HK-2 (cell line): ENCODE data around the gene SPO11.

Source experiments
- DNase-seq: peaks from one replicate; pipeline ENCODE4 v3.0.0-alpha.2; 2018; ENCODE audit not compliant: unreplicated experiment

The SPO11 gene

DNA sequence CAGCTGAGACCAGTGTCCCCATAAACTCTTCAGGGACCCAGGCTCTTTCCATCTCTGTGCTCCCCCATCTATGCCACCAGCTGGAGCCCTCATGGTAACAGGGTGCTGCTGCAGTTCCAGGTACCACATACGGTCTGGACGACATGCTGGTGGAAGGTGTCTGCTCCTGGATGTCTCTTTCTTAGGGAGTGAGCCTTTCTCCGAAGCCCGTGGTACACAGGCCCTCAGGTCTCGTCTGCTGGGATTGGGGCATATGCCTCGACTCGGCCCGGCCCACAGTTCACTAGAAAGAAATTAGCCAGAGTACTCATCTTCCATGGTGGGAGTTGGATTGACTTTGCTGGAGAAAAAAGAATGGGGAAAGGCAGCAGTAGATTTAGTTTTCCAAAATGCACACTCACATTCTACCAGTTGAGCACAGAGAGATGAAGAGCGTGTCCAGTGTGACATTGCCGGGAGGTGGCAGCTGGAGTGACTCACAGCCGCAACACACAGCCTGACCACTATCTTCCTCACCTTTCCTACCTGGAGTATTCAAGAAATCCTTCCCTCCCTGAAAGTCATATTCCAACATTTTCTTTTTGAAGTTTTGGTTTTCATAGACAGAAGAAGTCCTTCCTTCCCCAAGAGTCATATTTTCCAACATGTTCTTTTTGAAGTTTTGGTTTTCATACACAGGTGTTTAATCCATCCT, 18.6 kb upstream of the SPO11 start:
- no peak for DNase-seq

DNA sequence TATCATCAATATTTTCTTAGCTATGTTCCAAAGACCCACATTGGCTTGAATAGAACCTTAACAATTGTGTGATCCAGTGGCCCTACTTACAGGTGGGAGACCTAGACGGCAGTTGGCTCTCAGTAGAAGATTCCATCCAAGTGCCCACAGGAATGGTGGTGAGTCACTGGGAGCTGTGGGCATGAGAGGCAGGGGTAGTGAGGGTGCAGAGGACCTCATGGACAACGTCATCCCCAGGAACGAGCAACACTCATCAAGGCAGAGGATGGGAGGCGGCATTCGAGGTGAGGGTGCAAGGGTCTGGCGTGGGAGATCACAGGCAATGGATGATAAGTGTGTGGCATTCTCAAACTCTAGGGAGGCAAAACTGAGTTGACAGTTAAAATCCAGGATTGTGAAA, 17.5 kb upstream of the SPO11 start:
- DNase-seq, result no peak

DNA sequence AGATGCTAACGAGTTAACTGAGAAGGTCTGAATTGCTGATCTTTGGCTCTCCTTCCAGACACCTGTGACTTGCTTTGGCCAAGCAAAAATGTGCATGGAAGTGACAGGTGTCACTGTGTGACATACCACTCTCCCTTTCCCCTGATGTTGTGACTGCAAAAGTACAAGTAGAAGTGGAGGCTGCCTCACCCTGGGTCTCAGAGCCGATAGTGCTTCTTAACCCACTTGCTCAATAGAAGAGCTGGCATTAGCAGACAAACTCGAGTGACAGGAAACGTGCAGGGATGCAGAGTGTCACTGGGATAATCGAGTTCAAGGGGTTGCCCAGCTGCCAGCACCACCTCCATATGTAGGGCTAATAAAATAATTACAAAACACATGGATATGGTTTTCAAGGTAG, 16.4 kb upstream of the SPO11 start:
- no peak for DNase-seq

DNA sequence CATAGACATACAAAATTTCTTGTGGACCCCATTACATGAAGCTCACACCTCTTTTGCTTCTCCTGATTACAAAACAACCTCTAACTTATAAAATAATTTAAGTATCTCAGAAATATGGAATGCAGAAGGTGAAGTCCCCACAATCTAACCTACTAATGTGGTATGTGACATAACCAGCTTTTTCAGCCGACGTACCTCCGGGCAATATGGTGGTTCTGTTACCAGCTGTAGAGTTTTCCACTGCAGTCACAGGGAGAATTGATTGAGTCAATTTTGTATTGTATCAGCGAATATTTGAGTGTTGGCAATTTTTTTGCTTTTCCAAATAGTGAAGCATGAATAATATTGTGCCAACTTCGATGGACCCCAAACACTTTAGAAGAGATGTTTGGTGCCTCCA, 15.7 kb upstream of the SPO11 start:
- DNase-seq, result no peak

DNA sequence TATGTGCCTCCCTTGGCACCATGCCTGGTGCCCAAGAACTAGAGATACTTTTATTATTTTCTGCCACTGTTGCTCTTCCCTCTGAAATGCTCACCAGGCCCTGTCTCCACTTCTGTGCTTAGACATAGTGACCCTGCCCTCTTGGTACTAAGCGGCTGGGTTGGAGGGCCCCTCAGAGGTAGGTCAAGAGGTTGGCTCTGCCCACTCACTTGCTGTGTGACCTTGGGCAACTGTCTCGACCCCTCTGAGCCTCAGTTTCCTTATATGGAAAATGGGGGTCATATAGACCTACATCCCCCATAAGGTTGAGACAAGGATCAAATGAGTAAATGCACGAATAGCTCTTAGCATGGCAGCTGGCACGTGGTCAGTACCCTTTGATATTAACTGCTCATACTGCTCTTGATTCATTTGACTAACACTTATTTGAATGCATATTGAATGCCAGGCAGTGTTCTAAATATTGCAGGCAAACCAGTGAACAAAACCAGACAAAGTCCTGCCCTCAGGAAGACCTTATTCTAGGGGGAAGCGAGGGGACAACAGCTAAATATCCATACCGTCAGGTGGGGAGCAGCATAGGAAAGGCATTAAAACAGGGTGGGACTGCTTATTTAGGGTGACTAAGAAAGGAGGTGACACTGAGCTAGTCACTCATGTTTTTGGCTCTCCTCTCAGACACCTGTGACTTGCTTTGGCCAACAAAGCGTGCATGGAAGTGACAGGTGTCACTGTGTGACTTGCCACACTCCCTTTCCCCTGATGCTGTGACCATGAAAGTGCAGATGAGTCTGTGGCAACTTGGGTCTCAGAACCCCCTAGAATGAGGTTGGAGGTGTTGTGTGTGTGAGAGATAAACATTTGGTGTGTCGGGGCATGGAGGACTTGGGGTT, 14.3 kb upstream of the SPO11 start:
- no peak for DNase-seq

DNA sequence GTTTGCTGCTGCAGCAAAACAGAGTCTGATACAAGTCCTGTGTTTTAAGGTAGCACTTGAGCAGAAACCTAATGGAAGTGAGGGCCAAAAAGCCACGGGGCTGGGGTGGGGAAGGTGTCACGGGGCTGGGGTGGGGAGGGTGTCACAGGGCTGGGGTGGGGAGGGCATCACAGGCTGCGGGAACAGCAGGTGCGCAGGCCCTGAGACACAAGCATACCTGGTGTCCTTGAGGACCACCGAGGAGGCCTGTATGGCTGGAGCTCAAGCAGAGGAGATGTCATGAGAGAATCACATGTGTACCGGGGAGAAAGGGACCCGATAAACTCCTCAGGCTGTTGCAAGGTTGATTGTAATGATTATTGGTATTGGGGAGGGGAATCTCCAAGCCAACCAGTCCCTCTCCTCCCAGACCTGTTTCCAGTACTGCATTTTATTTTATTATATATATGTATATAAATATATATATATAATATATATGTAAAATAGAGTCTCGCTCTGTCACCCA, 13.6 kb upstream of the SPO11 start:
- DNase-seq, result no peak

DNA sequence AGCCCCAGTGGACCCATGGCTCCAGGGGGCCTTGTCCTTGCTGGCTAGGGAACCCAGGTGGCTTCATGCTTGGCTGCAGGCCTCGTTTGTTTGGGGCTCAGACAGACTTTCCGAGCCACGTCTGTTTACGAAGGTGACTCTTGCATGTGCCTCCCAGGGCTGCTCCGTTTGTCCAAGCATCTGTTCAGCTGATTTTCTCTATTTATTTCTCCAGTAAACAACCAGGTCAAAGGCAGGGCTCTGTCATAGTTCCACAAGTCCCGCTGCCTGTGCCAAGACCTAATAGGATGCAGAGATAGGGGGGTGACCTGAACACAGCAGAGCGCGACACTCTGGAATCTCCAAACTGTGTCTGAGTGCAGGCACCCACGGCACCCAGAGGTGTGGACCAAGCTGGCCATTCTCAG, 12.8 kb upstream of the SPO11 start:
- DNase-seq, result no peak

DNA sequence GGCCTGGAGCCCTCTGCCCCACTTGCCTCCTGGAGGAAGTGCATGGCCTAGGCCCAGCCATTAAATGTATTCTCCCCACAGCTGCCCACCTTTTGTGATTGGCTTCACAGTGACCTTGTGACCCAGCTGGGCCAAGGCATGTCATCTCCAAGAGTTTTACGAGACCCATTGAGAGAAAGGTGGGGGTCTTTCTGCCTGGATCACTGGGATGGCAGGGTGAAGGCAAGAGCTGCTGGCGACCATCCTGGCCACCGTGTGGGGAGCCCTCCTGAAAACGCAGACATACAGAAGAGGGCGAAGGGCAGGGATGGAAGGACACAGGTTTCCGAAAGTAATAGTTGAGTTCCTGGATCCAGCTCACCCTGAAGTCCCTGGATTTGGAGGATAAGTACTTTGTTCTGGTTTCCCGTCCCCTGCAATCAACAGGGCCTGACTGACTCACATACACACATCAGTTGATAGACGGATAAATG, 12.3 kb upstream of the SPO11 start:
- DNase-seq, result no peak

DNA sequence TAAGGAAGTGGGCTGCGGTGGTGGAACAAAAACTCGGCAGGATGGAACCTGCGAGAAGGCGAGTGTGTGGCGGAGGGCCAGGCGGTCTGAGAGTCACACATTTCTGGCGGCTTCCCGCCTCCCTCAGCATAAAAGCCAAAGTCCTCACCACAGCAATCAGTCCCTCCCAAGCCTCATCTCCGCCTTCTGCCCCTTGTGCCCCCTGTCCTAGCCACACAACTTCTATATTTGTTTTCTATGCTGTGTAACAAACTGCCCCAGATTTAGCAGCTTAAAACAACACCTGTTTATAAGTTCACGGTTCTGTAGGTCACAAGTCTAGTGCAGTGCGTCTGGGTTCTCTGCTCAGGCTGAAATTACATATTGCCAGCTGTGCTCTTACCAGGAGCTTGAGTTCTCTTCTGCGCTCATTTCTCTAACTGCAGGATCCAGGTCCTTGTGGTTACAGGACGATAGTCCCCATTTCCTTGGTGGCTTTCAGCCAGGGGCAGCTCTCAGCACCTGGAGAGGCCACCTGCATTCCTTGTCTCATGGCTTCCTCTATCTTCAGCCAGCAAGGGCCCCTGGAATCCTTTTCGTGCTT, 11.7 kb upstream of the SPO11 start:
- DNase-seq, result no peak

DNA sequence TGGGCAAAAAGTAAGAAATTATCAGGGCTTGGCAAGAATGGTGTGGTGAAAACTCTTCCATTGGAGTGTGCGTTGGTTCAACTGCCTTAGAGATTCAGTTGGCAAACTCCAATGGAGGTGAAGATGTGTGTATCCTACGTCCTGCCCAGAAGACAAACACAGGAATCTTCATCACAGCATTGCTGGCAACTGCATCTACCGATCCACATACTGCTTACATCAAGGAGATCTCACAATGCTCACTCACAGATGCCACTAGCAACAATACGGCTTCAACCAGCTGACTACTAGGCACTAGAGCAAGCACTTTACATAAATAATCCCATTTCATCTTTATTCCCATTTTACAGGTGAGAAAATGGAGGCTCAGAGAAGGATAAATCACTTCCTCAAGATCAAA, 10.0 kb upstream of the SPO11 start:
- DNase-seq, result no peak

DNA sequence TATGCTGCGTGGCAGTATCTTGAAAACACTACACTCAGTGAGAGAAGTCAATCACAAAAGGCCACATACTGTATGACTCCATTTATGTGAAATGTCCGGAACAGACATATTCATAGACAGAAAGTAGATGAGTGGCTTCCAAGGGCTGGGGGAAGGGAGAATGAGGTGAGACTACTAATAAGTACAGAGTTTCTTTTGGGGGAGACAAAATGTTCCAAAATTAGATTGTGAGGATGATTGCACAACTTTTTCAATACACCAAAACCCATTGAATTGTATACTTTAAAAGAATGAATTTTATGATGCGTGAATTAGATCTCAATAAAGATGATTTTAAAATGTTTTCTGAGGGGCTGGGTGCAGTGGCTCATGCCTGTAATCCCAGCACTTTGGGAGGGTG, 9.2 kb upstream of the SPO11 start:
- DNase-seq, result no peak

DNA sequence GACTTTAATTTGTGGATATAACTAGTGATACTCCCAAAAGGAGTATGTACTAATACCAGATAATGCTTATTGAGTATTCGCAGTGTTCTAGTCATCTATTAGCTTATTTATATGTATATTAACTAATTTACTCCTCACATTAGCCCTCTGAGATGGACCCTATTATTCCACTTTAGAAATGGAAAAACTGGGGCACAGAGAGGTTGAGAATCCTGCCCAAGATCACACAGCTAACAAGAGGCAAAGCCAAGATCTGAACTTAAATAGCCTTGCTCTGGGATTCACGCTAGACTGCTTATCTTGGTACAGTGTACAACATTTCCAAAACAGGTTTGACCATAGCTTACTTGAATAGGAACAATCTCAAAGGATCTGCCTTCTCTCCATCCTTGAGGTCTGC, 8.5 kb upstream of the SPO11 start:
- no peak for DNase-seq

DNA sequence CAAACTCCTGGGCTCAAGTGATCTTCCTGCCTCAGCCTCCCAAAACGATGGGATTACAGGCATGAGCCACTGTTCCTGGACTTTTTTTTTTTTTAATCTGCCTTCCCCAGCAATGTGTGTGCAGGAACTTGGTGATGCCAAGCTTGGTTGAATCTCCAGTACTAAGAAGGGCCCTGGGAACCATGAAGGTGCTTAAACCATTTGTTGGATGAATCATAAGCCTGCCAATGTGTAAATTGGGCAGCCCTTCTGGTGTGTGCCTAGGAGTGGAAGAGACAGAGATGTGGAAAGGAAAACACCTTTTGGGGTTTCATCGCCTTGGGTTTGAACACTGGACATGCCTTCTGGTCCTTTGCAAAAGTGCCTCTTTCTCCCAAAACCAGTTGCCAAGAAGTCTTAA, 7.1 kb upstream of the SPO11 start:
- no peak for DNase-seq

DNA sequence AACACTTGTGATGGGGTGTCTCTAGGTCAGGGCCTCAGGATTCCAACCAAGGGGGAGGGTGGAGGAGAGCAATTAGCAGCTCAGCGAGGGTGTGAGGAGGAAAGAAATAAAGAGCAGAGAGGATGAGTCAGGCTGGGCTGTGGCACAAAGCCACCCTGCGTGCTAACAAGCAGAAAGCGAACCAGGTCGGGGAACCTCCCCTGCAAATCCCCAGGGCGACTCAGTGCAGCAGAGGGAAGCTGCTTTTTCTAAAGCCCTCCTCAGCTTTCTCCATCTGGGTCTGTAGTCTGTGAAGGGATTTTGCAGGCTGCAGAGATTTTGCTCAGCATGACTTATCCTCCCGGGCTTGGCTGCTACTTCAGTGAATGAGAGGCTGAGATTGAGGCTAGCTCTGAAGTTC, 6.6 kb upstream of the SPO11 start:
- peak; percentile 61 for DNase-seq

DNA sequence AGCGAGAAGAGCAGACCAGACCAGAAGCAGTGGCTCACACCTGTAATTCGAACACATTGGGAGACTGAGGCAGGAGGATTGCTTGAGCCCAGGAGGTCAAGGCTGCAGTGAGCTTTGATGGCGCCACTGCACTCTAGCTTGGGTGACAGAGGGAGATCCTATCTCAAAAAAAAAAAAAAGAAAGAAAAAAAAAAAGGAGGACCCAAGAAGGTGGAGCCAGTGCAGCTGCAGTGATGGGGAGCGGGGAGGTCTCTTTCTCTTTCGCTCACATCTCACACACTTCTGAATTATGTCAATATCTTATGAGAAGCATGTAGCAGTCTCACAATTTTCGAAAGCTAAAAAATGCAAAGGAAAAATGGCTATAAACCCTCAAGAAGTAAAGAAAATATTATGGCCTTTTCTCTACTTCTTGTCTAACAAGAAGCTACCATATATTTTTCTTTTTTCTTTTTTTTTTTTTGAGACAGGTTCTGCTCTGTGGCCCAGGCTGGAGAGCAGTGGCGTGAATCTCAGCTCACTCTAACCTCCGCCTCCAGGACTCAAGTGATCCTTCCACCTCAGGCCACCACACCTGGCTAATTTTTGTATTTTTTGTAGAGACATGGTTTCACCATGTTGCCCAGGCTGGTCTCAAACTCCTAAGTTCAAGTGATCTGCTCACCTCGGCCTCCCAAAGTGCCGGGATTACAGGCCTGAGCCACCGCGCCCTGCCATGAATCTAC, 3.8 kb upstream of the SPO11 start:
- no peak for DNase-seq

DNA sequence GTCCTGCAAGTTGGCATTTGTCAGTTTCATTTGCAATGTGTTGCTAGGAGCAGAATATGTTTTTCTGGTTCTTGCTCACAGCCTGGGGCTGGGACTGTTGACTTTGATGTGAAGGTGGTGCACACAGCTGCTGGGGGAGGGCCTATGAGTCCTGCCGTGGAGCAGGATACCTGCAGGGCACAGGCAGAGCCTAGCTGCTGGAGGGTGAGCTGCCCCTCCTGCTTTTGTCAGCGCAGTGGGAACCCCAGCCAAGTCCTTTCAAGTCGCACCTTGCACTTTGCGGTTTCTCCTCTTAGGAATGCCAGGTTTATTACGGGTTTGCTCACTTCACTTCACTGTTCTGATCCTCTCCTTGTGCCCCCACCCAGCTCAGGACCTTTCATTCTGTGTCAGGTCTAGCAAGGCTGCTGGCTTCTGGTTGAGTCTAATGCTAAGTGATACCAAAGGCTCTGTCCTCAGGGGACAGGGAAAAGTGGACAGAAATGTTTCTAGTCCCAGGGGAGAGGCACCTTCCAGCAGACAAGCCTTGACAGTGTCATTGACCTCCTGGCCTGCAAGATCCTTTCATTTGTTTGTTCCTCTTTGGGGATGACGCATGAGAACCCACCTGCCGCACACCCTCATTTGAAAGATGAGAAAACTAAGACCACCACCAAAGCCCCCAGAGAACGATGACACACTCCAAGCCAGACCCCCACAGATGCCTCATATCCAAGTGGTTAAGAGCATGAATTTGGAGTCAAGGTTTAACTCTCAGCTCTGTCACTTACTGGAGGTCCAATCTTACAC, 2.7 kb upstream of the SPO11 start:
- no peak for DNase-seq

DNA sequence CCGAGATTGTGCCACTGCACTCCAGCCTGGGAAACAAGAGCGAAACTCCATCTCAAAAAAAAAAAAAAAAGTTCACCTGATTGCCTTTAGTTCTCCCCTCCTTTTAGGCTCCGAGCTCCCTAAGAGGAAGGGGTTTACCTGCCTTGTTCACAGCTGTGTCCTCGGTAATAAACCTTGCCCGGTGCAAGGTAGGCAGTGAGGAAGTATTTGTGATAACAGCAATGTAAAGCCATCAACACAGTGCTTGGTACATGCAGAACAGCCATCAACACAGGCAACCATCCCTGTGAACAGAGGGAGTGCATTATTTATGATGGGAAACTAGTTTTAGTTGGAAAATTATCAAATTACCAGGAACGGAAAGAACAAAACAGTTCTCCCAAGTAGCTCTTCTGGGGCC, 1.8 kb upstream of the SPO11 start:
- no peak for DNase-seq

DNA sequence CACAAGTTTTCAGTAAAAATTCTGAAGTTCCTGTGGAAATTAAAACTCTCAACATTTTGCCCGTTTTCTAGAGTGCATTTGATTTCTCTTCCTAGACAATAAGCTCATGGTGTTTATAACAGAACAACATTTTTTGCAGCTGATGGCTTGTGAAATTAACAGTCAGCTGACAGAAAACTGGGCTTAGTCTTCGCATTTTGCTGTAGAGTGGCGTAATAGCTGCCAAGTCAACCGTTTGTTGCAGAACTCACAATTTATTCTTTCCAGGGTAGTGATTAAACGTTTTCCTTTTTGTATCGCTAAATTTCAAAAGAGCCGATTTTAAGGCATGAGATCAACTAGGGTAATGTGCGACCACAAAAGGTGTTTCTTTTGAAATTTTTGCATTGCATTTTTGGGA, 1.4 kb downstream of the SPO11 start:
- no peak for DNase-seq

DNA sequence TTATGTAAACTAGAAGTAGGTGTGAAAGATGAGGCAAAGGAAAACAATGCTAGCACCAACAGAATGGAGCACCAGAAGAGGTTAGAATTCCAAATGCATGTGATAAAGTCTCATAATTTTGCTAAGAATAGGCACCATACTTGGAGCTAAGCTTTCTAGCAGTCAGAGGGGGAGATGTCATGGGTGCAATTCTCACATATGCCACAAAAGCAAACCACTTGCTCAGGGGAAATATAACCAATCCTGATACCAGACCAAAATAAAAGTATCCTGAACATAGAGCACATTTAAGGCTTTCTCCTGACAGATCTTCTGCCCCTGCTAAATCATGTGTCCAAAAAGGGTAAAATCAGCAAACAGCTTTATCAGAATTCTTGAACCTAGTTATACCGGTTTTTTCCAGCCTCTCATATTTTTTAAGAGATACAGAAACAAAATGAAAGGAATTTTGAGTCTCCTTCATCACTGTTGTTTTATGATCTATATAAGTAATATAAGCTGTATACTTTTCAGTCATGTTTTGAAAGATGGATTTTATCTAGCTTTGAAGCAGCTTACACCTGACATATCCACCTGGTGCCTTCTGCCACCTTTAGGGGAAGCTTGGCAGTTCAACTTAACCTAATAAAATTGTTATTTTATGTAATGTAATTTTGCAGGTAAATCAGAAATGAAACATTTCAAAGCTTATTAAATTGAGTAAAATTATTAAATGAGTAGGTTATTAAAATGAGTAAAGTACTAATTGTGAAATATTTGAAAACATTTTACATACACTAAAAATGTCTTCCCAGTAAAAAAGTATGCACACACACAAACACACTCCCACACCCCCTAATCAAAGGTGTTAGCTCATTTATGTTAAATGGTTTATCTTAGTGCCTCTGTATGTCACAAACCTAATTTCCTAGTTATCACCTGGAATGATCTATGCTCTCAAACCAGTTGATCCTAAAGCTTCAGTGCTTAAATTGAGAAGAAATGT, 2.8 kb downstream of the SPO11 start:
- no peak for DNase-seq

DNA sequence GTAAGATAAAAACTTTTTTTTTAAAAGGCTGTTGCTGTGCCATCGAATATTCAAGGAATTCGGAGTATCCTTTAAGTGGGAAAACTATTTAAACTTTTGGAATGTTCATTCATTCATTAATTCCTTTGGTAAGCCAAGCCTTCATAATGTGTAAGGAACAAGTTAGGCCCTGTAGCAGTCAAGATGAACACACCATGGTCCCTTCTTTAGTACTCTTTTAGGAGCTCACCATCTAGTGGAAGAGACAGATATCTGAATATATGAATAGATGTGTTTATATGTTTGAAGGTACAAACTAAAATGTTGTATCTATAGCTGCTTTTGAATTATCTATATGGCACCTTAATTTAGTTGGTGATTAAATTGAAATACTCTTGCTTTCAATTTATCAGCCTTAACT, 5.8 kb downstream of the SPO11 start:
- no peak for DNase-seq
